DND-41 (cell line): Measurements from ENCODE around the gene TNFAIP8.

Source experiments
- ATAC-seq: fragments of 200-7000 bp; cut with Tn5 transposase; 3 replicates; pipeline ENCODE4 v1.9.1; 2021; ENCODE audit warnings: low read depth; ENCODE audit not compliant: insufficient read depth
- DNase-seq: peaks from one replicate; pipeline ENCODE4 v3.0.0-alpha.2; 2020
- H2AFZ ChIP-seq: 2 replicates; pipeline ENCODE4 v1.6.0; 2012; ENCODE audit warnings: low read depth, low read length
- H3K27ac ChIP-seq: 2 replicates; pipeline ENCODE4 v1.5.1; 2012; ENCODE audit warnings: low read length, inconsistent platforms
- H3K27me3 ChIP-seq: fragments of 200-600 bp; sonication (generic); 2 replicates; pipeline ENCODE4 v1.6.0; 2012; ENCODE audit warnings: low read length, mild to moderate bottlenecking, inconsistent platforms; ENCODE audit not compliant: insufficient read depth, poor library complexity
- H3K36me3 ChIP-seq: 2 replicates; pipeline ENCODE4 v1.5.1; 2012; ENCODE audit warnings: low read length, inconsistent platforms; ENCODE audit not compliant: insufficient read depth
- H3K4me1 ChIP-seq: 2 replicates; pipeline ENCODE4 v1.5.1; 2012; ENCODE audit warnings: mild to moderate bottlenecking, low read length; ENCODE audit not compliant: insufficient read depth
- H3K4me2 ChIP-seq: 2 replicates; pipeline ENCODE4 v1.6.0; 2012; ENCODE audit warnings: mild to moderate bottlenecking, moderate library complexity, low read length, inconsistent platforms; ENCODE audit not compliant: insufficient read depth
- H3K4me3 ChIP-seq, 2 experiments: fragments of 200-600 bp in 1 of 2; shearing (Covaris generic) in 1 of 2; 2 replicates each; pipeline ENCODE4 v1.5.1; 2012 to 2016; ENCODE audit warnings: inconsistent platforms in 2 of 2, low read length in 2 of 2, mild to moderate bottlenecking in 2 of 2, low read depth in 1 of 2, moderate library complexity in 1 of 2
- H3K79me2 ChIP-seq: 2 replicates; pipeline ENCODE4 v1.6.0; 2012; ENCODE audit warnings: low read length, inconsistent platforms; ENCODE audit not compliant: insufficient read depth
- H3K9ac ChIP-seq: 2 replicates; pipeline ENCODE4 v1.6.0; 2012; ENCODE audit warnings: low read depth, mild to moderate bottlenecking, inconsistent platforms, low read length, moderate library complexity
- H3K9me3 ChIP-seq: 2 replicates; pipeline ENCODE4 v1.5.1; 2012; ENCODE audit warnings: low read length, moderate library complexity, mild to moderate bottlenecking, inconsistent platforms; ENCODE audit not compliant: insufficient read depth, severe bottlenecking
- H4K20me1 ChIP-seq: 2 replicates; pipeline ENCODE4 v1.6.0; 2012; ENCODE audit warnings: low read length; ENCODE audit not compliant: insufficient read depth
- CTCF ChIP-seq: IDR thresholded peaks from 2 replicates; pipeline ENCODE4 v1.5.1; 2012; ENCODE audit warnings: borderline replicate concordance, low read length, moderate library complexity, mild to moderate bottlenecking; ENCODE audit not compliant: poor library complexity, severe bottlenecking; ENCODE audit errors: extremely low read depth
- EZH2 ChIP-seq: IDR thresholded peaks from 3 replicates; pipeline ENCODE4 v1.6.1; 2012; ENCODE audit warnings: borderline replicate concordance, low read depth, mild to moderate bottlenecking, moderate library complexity, low read length, inconsistent platforms; ENCODE audit not compliant: severe bottlenecking

Gene TNFAIP8

GRCh38 chr5:119319890-119320289 lies 35.9 kb upstream of the TNFAIP8 start:
- peaks cover 20% of the 10 kb centered on the region for H3K36me3 ChIP-seq
- H3K4me1 ChIP-seq, result peaks cover 93% of the 10 kb centered on the region
- peaks cover 3% of the 10 kb centered on the region; the same call in 1 of the 2 replicates for H4K20me1 ChIP-seq
- peaks cover 100% of the 10 kb centered on the region for H3K79me2 ChIP-seq
- no peak for ATAC-seq
- no peak overlapping the region for H3K9ac ChIP-seq
- no peak overlapping the region for H2AFZ ChIP-seq
- no peak overlapping the region for H3K4me2 ChIP-seq
- no peak overlapping the region for H3K4me3 ChIP-seq
- TF ChIP-seq EZH2 (no peak), CTCF (no peak)
- DNase-seq, result no peak
- H3K9me3 ChIP-seq, result no peaks in the 10 kb centered on the region
- H3K27me3 ChIP-seq, result no peaks in the 10 kb centered on the region
- peak overlapping the region; percentile 58 for H3K27ac ChIP-seq

GRCh38 chr5:119321569-119322311 lies 34.1 kb upstream of the TNFAIP8 start:
- Histone ChIP-seq H3K79me2 (peaks cover 98% of the 10 kb centered on the region), H3K9ac (no peak overlapping the region)
- no peak for DNase-seq

GRCh38 chr5:119322312-119322947 lies 33.4 kb upstream of the TNFAIP8 start:
- DNase-seq (no peak), ATAC-seq (0 out of 3 replicates have a peak, but pooled peaks have one; percentile 5)
- Histone ChIP-seq H3K79me2 (peaks cover 98% of the 10 kb centered on the region), H3K9ac (no peak overlapping the region), H3K27me3 (no peaks in the 10 kb centered on the region), H3K36me3 (peaks cover 16% of the 10 kb centered on the region), H3K27ac (peak overlapping the region; percentile 59), H4K20me1 (peaks cover 10% of the 10 kb centered on the region; the same call in 1 of the 2 replicates), H3K4me1 (peaks cover 93% of the 10 kb centered on the region), H3K4me2 (no peak overlapping the region), H3K4me3 (no peak overlapping the region), H2AFZ (no peak overlapping the region), H3K9me3 (no peaks in the 10 kb centered on the region)
- TF ChIP-seq CTCF, result no peak
- TF ChIP-seq EZH2, result no peak

More at GRCh38 chr5:119321569-119322311, 34.1 kb upstream of the TNFAIP8 start:
- no peak for TF ChIP-seq EZH2
- no peak for TF ChIP-seq CTCF
- no peak overlapping the region for H3K4me2 ChIP-seq
- H3K36me3 ChIP-seq, result peaks cover 16% of the 10 kb centered on the region
- peak overlapping the region; percentile 59 for H3K27ac ChIP-seq
- H4K20me1 ChIP-seq, result peaks cover 10% of the 10 kb centered on the region; the same call in 1 of the 2 replicates
- no peak for ATAC-seq
- peaks cover 90% of the 10 kb centered on the region for H3K4me1 ChIP-seq
- H3K27me3 ChIP-seq, result no peaks in the 10 kb centered on the region
- H2AFZ ChIP-seq, result no peak overlapping the region
- H3K4me3 ChIP-seq, result no peak overlapping the region
- H3K9me3 ChIP-seq, result no peaks in the 10 kb centered on the region
